ENCODE data around the gene MACROD2.

Gene MACROD2

GRCh38 chr20:14914633-14915032 is 919.3 kb downstream of the MACROD2 start:
- no peak overlapping the region for H3K27ac ChIP-seq
- no peak for TF ChIP-seq CTCF (IDR thresholded peaks at IDR 0.05)
- no peak for TF ChIP-seq ZFX (IDR thresholded peaks at IDR 0.05; ENCODE audit: borderline replicate concordance)

GRCh38 chr20:14915356-14915755 is 920.0 kb downstream of the MACROD2 start:
- no peak overlapping the region for H3K27ac ChIP-seq
- TF ChIP-seq CTCF (IDR thresholded peaks at IDR 0.05) = no peak
- no peak for TF ChIP-seq ZFX (IDR thresholded peaks at IDR 0.05; ENCODE audit: borderline replicate concordance)

- no peak for TF ChIP-seq CTCF (IDR thresholded peaks at IDR 0.05)
These were observed 921.1 kb downstream of the MACROD2 start for GRCh38 chr20:14916360-14916920.

GRCh38 chr20:14918281-14918680 is 923.0 kb downstream of the MACROD2 start:
- no peak overlapping the region; the same call in 1 of the 2 replicates for H3K27ac ChIP-seq
- no peak for TF ChIP-seq ZFX (IDR thresholded peaks at IDR 0.05; ENCODE audit: borderline replicate concordance)
- no peak for TF ChIP-seq CTCF (IDR thresholded peaks at IDR 0.05)

More at GRCh38 chr20:14916360-14916920, 921.1 kb downstream of the MACROD2 start:
- H3K27ac ChIP-seq = no peak overlapping the region

GRCh38 chr20:14918976-14919375 is 923.7 kb downstream of the MACROD2 start:
- TF ChIP-seq CTCF (IDR thresholded peaks at IDR 0.05) (no peak), ZFX (IDR thresholded peaks at IDR 0.05; ENCODE audit: borderline replicate concordance) (no peak)

GRCh38 chr20:14919501-14920081 is 924.3 kb downstream of the MACROD2 start:
- peak overlapping the region; percentile 87 for H3K27ac ChIP-seq
- TF ChIP-seq ZFX (IDR thresholded peaks at IDR 0.05; ENCODE audit: borderline replicate concordance) (no peak), CTCF (IDR thresholded peaks at IDR 0.05) (no peak)

More at GRCh38 chr20:14918976-14919375, 923.7 kb downstream of the MACROD2 start:
- H3K27ac ChIP-seq = peak overlapping the region; percentile 87

- peak overlapping the region; percentile 28; the same call in 1 of the 2 replicates for H3K27ac ChIP-seq
- no peak for TF ChIP-seq CTCF (IDR thresholded peaks at IDR 0.05)
- TF ChIP-seq ZFX (IDR thresholded peaks at IDR 0.05; ENCODE audit: borderline replicate concordance) = no peak
These were observed 926.2 kb downstream of the MACROD2 start for GRCh38 chr20:14921513-14921912.
